ENCODE results near the gene PIBF1.
"Not testable (repeated sequence)": the region's sequence is repeated elsewhere in the genome, so short reads cannot be mapped to it uniquely, and the experiment has no call there.

The PIBF1 gene

DNA sequence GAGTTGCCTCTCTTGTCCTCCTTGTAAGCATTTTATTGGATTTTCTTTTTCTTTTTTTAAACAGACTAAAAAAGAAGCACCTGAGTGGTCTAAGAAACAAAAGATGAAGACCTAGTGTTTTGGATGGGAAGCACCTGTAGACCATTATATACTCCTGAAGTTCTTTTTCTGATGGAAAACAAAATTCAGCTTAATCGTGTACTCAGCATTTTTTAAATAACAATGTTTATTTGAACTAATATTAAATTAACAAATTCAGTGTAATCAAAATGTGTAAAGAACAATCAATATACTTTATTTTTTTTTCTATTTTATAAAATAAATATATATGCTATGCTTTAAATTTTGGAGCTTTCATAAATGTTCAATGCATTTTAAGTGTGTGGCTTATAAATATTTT, 233.9 kb downstream of the PIBF1 start:
- no peak for DNase-seq (ENCODE audit: low read depth)

DNA sequence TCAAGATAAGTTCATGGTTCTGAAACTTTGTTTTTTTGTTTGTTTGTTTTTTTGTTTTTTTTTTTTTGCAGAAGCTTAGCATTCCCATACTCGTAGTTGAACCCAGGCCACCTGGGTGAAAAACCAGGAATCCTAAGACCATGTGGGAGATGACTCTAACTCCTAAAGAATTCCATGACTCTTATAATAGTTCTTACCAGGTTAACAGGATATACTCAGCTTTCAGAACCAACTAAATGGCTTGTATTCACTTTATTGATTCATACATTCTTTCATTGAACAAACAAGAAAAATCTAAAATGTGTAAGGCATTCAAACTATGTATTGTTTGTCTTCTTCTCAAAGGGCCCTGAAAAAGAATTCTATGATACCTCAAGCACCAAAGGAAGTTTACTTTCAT, 236.4 kb downstream of the PIBF1 start:
- DNase-seq (ENCODE audit: low read depth), result no peak

DNA sequence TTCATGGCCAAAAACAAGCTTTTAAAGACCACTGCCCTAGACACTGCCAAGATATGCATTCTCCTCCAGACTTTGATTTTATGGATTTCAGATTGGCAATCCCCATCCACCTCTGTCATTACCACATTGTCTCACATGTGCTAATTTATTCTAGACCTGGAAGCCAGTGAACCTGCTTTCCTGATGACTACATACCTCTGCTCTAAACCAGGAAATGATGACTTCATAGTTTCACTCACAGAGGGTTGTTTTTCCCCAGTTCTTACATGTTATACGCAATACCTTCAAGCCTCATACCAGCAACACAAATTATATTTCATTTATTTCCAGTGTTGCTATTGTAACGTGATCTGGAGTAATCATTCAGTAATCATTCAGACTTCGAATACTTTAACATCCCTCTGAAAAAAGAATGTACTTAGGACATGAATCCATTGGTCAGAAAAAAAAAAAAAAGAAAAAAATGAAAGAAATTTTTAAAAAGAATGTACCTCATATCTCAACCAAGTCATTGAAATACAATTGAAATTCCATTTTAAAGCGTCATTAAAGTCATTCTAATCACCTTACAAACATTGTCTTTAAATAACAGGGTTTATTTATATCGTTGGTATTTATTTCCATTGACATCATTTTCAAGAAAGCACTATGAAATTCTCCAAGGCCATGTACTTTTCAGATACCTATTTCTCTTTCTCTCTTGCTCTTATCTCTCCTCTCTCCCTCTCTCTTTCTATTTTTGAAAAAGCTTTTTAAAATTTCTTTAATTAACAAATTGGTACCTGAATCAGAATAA, 243.5 kb downstream of the PIBF1 start:
- DNase-seq (ENCODE audit: low read depth), result no peak

DNA sequence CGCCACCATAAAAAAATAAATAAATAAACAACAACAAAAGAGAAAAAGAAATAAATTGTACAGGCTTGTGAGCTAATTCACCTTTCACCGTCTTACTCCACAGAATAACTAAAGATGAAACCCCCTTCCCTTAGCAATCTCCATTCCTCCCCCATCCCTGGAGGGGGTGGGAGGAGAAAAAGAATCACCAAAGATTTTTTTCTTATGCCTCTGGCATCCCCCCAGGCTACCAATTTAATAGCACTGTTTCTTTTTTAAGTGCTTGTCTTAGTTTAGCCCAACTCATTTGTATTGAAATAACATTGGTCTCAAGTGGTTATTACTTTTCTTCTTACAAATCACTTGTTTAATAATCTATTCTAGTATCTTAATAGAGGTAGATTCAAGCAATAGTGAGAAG, 253.0 kb downstream of the PIBF1 start:
- DNase-seq (ENCODE audit: low read depth), result no peak

DNA sequence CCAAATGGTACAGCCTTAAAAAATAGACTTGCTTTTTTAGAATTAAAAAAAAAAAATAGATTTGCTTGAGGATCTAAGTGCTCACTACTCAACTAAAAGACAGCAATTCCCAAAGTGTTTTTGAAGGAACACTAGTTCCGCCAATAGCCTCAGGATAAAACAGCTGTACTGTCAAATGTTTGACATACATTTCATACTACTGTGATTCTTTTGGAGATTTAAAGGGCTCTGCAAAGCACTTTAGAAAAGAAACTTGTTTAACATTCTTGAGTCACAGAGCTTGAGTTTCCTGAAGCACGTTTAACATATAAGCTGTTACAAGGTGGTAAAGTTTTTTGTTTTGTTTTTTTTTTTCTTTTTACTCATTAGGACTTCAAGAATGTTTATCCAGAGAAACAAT, 253.7 kb downstream of the PIBF1 start:
- no peak for DNase-seq (ENCODE audit: low read depth)

DNA sequence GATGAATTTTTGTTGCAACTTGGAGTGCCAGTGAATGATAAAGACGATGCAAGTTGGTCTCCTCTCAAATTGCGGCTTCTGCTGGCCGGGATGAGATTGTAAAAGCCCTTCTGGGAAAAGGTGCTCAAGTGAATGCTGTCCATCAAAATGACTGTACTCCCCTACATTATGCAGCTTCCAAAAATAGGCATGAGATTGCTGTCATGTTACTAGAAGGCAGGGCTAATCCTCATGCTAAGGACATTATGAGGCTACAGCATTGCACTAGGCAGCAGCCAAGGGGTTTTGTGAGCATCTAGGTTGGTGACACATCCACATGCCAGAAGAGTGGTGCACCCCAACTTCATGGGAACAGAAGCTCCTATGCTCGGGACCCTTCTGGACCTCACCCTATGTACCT, 254.6 kb downstream of the PIBF1 start:
- no peak for DNase-seq (ENCODE audit: low read depth)

DNA sequence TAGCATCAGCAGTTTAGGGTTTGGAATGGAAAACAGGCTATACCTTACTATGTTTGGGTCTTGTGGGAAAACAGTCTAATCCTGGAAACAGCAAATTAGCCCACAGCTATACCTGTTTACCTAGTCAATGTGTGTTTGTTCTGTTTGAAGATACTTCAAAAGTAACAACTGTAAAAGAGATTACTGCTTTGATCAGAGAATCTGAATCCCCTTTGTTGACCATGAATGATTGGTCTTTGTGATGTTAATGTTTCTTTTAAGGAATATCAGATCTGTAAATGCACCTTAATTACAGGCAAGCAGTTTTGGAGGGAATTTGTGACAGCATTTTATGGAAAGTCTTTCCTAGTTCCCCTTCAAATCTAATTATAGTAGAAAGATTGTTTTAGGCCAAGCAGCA, 256.1 kb downstream of the PIBF1 start:
- DNase-seq (ENCODE audit: low read depth), result no peak

DNA sequence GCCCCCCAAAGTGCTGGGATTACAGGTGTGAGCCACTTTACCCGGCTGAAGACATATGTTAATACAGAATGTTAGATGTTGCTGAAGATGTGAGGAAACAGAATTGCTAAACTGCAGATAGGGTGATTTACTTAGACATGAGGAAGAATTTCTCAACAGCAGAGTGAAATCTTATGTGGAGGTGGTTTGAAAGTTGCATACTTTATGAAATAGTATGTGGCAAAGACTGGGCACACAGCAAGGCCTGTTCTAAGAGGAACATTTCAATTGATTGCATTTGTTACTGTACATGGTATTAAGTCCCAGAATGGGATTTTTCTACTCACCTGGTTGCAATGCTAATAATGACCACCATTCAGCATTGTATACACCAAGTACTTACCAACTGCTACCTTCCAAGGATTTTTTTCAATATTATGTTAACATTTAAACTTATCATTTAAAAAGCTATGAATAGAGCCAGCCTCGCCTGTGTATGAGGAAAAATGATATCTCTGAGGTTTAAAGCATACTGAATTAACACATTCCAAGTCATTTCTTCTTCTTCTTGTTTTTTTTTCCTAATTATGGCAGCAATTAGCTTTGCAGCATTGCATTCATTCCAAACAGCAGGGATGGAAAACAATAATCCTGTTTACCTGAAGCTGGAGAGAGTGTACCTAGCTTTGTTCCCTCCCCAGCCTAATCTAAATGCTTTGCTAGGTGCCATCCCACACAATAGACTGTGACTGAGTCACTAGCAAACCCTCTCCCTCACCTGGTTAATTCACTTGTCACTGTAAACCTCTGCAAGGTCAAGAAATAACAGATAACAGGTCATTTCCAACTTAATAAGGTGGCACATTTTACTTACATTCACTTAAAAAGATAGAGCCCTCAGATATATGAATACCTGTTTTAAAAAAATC, 257.5 kb downstream of the PIBF1 start:
- no peak for DNase-seq (ENCODE audit: low read depth)

DNA sequence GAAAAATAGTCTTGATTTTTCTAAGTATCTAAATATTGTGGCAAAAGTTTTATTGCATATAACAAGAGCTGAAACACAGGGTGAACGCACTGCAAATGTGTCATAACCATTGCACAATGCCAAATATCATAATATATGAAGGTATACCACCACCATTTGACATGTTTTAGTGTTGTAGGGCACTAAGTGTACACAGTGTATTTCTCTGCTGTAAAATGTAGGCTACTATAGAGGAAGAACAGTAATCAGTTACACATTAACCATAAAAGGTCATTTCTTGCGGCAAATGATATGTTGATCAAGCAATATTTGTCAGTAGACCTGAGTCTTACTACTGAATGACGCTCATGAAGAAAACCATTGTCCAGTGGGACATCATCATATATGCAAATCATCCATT, 258.6 kb downstream of the PIBF1 start:
- no peak for DNase-seq (ENCODE audit: low read depth)

DNA sequence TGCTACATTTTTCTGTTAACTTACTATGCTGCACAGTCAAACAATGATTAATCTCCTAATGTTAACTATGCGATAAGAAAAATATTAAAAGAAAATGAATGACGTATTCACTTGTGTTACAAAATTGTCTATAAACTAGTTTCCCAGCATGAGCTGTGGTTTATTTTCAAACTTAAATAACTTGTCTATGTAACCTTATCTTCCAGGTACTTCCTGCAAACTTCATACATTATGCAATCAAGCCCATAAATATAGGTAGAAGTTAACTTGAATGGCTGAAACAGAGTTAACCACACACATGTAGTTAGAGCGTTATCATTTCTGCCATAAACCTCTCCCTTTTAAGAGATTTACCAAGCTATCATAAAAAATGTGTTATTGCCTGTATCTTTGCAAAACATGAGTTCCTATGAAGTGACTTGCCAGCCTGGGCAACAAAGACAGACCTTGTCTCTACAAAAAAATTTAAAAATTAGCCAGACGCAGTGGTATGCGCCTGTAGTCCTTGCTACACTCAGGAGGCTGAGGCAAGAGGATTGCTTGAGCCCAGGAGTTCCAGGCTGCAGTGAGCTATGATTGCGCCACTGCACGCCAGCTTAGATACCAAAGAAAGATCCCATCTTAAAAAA, 259.1 kb downstream of the PIBF1 start:
- no peak for DNase-seq (ENCODE audit: low read depth)

DNA sequence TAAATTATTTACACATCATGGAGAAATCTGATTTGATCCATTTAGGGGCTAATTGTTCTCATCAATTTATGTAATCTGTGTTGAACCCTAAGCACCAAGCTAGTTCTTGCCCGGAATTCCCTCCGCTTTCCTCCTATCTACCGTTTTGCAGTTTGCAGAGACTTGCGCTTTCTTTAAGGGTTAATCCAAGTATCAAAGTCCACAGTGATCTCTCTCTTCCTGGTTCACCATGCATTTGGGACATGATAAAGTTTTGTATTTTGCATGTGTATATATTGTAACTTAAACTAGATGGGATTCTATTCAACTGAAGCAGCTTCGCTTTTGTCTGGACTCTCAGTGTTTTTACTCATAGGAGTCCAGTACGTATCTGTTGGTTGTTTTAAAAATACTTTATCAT, 263.1 kb downstream of the PIBF1 start:
- DNase-seq (ENCODE audit: low read depth), result no peak

DNA sequence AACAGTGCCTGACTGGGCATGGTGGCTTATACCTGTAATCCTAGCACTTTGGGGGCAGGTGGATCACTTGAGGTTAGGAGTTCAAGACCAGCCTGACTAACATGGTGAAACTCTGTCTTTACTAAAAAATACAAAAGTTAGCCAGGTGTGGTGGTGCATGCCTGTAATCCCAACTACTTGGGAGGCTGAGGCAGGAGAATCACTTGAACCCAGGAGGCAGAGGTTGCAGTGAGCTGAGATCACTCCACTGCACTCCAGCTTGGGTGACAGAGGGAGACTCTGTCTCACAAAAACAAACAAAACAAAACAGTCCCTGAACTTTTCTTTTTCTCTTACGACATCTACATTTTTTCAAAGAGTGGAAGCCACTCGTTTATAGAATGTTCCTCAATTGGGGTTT, 266.7 kb downstream of the PIBF1 start:
- not testable (repeated sequence) for DNase-seq (ENCODE audit: low read depth)

DNA sequence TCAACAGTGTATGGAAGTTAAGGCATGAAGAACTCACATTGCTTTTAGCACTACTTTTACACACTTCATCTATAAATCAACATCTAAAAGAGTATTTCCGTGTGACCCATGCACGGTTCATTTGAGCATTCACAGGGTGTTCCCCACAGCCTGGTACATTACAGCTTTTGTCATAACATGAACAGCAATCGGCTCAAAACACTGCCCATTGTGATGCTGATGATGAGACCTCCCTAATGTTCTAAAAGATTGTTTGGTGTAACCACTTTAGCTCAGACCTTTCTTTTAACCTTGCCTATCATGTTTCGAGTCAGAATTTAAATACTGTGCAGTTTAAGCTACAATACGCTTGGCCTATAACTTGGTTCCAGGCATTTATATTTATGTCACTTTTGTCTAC, 272.8 kb downstream of the PIBF1 start:
- no peak for DNase-seq (ENCODE audit: low read depth)

DNA sequence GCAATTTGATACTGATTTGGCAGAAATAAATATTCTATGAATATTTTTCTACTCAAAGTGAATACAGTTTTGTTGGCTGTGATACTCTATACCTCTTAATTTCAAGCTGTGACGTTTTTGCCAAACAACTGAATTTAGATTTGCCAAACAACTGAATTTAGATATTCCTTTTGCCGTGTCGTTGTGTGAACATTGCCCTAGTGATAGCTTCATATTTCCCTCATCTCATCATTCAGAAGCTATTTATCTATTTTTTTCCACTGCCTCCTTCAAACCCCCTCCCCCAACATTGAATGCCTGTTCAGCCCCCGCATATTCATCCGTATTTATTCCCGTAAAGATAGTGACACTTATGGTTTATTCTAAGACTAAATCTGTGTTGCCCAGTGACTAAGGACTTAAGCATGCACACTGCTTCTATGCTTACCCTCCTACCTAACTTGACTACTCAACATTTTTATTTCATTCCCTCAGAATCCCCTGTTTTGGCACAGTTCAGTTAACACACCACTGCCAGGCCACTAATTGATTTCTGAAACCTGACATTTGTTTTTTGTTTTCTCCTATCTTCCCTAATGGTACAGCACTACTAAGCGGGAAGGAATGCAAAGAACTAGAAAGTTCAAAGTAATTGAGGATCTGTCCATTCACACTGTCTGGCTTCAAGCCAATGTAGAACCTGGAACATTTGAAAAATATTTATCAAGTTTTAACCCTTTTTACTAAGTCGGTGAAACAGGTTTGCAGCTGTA, 274.1 kb downstream of the PIBF1 start:
- DNase-seq (ENCODE audit: low read depth), result no peak

DNA sequence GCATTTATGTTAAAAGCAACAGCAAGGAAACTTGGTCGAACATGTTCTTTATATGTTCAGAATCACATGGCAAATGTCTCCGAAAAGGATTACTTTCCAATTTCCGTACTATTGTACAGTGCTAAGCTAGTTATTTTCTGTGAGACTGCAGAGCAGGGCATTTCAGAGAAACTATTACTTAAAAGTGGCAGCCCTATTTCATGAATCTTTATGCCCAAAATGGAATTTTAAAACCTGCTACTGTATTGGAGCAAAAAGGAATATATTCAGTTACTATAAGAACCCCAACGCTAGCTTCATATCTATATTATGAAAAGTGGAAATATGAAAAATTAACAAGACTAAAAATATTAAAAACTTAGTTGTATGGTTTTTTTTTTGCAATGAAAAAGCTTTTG, 274.6 kb downstream of the PIBF1 start:
- no peak for DNase-seq (ENCODE audit: low read depth)

DNA sequence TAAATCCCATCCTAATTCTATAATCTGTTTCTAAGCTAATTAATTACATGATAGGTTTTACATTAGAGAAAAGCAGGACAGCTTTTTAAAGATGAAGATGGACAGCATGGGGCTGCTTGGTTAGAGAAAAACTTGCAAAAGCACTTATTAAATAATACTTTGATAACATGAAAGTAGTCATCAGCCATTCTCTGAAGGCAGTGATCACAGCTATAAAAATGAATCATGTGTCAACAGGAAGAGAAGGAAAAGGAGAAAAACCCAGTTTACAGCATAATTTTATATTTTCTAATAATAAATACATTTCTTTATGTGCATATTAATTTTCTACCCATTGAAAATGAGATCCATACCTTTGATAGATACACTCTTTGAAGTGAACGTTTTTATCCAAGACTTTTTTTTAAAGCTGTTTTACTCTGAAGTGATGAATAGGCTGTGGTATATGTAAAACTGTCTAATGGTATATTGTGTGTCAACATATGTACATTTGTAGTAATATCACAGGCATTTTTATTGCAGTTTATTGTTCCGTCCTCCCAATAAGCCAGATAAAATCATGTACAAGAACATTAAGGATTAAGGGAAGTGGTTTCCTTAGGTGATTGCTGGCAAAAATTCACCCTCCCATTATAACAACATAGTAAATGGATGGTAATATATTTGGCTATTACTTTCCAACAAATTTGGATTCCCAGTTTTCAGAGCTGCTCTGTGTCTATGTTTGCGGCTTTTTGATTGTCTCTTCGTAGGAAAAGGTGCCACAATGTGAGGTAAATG, 275.5 kb downstream of the PIBF1 start:
- no peak for DNase-seq (ENCODE audit: low read depth)

DNA sequence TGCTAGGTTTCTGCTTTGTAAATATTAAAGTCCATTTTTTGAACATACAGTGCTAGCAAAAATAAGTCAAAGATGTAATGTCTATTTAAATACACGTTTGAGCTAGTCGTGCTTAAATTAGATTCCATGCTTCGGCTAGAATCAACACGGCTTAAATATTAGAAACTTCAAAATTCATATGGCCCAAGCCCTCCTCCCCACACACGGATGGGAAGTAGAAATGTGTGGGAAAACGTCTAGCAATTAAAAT, 276.1 kb downstream of the PIBF1 start:
- DNase-seq (ENCODE audit: low read depth), result no peak

DNA sequence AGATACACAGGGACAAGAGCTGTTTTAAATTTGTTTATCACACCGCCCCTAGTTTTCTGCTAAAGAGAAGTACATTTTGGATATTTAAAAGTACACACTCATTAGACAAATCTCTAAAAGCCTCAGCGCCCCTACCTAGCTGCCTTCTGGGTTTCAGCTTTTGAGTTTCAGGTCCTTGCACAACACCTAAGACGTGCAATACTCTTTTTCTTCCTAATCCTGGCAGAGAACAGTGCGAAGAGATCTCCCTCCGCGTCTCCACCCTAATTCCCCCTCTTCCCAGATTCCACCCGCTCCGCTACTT, 276.5 kb downstream of the PIBF1 start:
- no peak for DNase-seq (ENCODE audit: low read depth)

DNA sequence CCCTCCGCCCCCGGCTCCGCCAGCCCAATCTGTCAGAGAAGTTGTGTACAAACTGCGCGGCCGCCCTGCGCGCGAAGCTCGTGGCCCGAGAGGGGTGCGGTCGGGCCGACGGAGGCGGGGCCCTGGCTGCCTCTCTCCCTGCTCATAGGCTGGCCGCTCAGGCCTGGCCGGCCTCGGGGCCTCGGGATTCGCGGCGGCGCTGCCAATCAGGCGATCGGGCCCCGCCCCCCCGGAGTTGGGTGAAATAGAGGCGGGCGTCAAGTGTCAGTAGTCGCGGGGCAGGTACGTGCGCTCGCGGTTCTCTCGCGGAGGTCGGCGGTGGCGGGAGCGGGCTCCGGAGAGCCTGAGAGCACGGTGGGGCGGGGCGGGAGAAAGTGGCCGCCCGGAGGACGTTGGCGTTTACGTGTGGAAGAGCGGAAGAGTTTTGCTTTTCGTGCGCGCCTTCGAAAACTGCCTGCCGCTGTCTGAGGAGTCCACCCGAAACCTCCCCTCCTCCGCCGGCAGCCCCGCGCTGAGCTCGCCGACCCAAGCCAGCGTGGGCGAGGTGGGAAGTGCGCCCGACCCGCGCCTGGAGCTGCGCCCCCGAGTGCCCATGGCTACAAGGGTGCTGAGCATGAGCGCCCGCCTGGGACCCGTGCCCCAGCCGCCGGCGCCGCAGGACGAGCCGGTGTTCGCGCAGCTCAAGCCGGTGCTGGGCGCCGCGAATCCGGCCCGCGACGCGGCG, 277.0 kb downstream of the PIBF1 start, which contains the start of gene KLF5:
Gene KLF5 (plus strand): TSS at position 270 of the 724 bp plus-strand sequence. CDS start 323 bp downstream, at position 593.
- peak; percentile 92 for DNase-seq (ENCODE audit: low read depth)

DNA sequence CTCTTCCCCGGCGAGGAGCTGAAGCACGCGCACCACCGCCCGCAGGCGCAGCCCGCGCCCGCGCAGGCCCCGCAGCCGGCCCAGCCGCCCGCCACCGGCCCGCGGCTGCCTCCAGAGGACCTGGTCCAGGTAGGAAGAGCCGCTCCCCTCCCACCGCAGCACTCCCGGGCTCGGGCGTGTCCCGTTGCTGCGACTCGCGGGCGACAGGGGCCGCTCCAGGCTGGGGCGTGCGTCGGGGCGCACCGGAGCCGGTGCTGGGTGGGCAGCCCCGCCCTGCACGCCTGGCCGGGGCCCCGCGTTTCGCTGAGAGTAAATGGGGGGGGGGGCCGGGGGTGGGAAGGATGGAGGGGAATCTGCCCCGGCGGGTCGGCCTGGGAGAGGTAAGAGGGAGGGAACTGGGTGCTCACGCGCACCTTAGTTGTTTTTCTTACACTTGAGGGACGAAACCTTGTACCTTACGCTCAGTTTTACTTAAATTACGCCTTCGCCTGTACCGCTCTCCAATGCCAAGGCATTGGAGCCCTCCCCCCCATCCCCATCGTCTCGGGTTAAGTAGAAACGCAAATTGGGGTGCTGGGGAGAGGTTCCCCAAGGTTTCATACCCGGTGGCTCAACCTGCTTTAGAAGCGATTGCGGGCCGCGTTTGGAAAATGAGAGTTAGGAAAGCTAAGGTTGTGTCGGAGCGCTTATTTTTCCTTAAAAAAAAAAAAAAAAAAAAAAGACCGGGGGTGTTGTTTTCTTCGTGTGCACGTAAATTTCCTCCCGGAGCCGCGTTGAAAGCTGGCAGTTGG, 277.7 kb downstream of the PIBF1 start:
- no peak for DNase-seq (ENCODE audit: low read depth)
